Lung microvascular endothelial cell (primary cell): ENCODE measurements around the gene TBCD. TPM values are rescaled to one million over a fixed set of nuclear protein-coding genes. Genes with fewer than 3 reads are reported as not detected.

ENCODE experiments used
- DNase-seq, 2 donors: peaks; one replicate each; pipeline versions ENCODE4 v3.0.0 to v3.0.0-alpha.2; 2010; ENCODE audit warnings: low read depth in 2 of 2
- total RNA-seq: library from RNA; depleted of rRNA; stranded (reverse); fragments of >200 nt; gene quantifications from 2 replicates; pipeline ENCODE4 v1.2.1, GENCODE V29; 2014

Gene TBCD
- total RNA-seq, 1 donor from 2014 or later, result 44.8 TPM

GRCh38 chr17:82993005-82993404 is 241.1 kb downstream of the TBCD start:
- no peak for DNase-seq

Other genes with a start within 250 kb of the TBCD start
- 15.0 and 24.8 TPM in 2 replicates for gene FOXK2, start 232.3 kb upstream of the TBCD start, total RNA-seq
- gene WDR45B, start 103.6 kb upstream of the TBCD start, total RNA-seq, result 50.8 and 69.8 TPM in 2 replicates
- 2.6 and 3.2 TPM in 2 replicates for gene RAB40B, start 53.4 kb upstream of the TBCD start, total RNA-seq
- 9.1 and 10.5 TPM in 2 replicates for gene FN3KRP, start 35.4 kb upstream of the TBCD start, total RNA-seq
- 3.3 and 4.0 TPM in 2 replicates for gene FN3K, start 16.4 kb upstream of the TBCD start, total RNA-seq
- gene ZNF750, start 88.0 kb downstream of the TBCD start, total RNA-seq, result under 0.01 TPM in 2 replicates